HG03520 (cell line): ENCODE measurements around the gene KIF16B.
"Not testable (repeated sequence)": the region's sequence is repeated elsewhere in the genome, so short reads cannot be mapped to it uniquely, and the experiment has no call there.

Experiments used
- ATAC-seq: cut with Tn5 transposase; IDR thresholded peaks from one replicate; pipeline ENCODE4 v1.9.1; 2021; ENCODE audit warnings: mild to moderate bottlenecking, moderate library complexity; ENCODE audit not compliant: unreplicated experiment

The KIF16B gene

DNA sequence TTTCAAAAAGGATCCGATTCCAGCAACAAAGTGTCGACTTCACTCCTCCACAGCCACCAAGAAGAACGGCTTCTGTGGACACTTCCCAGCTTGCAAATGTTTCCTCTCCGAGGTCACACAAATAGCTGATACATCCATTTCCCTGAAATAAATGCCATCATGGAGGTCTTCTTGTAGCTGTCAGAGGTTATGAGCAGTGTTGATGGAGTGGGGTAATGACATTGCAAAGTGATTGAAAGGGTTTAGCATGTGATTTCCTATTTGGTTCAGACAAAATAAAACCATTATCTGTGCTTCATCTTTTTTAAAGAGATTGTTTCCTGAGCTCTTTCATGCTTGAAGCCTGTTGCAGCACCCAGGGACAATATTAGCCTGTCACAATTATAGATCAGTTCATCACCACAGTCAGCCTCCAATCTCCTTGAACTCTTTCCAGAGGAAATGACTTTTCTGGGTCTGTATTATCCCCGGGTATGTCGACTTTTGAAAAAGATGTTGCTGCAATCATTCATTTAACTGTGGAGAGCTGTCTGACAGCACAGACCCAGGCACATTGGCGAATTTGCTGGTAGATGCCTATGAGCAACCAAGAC is 16.9 kb upstream of the KIF16B start:
- no peak for ATAC-seq

DNA sequence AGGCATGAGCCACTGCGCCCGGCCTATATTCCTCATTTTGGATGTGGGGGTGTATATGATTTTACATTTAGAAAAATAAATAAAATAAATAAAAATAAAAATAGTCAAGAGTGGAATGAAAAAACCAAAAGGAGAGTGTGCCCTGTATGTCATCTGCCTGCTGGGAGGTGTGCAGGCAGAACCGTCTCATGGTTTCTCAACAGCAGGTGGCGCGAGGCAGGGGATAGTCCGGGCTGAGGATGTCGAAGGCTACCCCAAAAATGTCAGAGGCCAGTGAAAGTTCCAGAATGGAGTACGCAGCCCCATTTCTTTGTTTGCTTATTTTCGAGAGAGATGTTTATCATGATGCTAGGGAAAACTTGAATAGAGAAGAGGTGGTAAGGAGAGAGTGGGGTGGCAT is 16.4 kb upstream of the KIF16B start:
- no peak for ATAC-seq

DNA sequence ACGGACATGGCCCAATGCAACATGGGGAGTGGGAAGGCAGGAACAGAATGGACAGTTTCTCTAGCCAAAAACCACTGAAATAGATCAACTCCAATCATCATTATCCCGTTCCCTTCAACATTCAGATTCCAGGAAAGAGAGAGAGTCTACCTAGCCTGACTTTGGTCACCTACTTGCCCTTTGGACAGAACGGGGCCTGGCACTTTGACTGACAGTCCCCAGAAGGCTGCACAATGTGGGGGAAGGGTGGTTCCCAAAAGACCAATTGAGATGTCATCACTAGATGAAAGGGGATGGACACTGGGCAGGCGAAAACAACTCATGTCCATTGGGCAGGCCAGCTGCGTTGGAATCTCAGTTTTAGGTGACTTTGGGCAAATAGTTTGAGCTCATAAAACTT is 15.0 kb upstream of the KIF16B start:
- ATAC-seq, result no peak

DNA sequence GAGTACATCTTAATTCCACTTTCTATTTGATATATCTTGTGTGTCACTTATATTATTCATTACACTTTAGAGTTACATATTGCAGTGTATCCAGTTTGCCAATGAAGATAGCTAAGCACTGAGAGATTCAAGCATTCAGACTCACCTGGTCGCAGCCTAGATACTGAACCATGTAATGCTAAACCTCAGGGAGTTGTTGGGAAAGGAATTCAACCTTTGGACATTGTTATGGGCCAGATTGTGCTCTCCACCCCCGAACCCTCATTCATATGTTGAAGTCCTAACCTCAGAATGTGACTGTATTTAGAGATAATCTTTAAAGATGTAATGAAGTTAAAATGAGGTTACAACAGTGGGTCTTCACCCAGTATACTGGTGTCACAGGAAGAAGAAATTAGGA is 13.8 kb upstream of the KIF16B start:
- no peak for ATAC-seq

DNA sequence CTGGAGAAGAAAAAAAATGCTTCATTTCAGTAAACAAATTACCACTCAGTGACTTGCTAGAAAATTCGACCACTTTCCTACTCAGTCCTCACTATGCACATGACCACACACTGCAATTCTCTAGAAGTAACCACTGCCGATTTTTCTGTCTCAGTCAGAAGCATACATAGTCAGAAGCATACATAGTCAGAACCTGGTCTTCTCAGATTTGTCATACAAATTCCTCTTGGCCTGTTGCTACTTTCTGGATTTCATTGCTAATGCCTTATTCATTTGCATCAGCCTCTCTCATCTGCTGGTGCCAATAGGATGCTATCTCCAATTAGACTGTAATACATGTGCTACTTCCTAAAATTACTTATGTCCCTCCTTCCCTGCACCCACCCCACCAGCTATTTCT is 10.2 kb upstream of the KIF16B start:
- no peak for ATAC-seq

DNA sequence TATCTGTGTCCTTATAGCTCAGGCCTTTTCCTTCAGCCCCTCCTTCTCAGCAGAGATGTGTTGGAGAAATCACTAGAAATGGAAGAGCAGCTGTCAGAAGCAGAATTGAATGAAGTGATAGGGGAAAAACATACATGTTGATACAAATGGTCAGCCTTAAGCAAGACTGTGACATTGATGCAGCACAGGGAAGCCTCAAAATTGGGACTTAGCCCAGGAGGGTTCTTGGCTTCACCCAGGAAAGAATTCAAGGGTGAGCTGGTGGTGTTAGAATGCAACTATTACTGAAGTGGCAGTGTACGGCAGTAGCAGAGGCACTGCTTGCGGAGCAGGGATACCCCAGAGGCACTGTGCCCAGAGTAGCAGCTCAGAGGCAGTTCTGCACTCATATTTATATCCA is 8.0 kb upstream of the KIF16B start:
- ATAC-seq, result no peak

DNA sequence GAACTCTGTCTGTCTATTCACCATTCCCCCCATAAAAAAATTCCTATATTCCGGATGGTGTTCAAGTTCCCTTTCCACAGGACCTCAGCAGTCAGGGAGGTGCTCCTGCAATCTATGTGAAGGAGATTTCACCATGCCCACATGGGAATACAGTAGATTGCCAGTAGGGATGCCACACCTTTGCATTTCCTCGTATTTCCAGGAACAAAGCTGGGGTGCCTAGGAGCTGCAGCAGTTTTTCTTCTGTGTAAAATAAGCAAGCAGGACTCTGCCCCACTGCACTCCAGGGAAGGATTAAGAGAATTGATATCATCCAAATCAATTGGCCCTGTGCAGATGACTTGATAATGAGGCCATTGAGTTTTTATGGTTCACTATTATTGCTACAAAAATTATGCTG is 7.4 kb upstream of the KIF16B start:
- ATAC-seq, result no peak

DNA sequence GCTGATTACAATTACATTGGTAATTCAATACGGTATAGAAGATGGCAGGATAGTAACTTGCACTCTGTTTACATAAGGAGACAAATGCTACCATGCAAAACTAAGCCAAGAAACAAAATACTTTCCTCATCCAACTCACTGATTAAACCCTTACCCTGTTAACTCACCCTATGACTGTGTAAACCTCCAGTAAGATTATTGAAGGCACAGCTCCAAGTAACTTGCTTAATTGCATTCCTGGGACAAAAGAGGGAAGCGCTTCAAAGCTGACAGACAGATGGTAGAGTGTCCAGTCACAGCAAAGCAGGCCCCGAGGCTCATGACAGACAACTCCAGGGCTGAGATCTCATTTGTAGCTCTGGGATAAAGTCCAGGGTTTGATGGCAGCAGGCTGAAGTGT is 6.9 kb upstream of the KIF16B start:
- no peak for ATAC-seq

DNA sequence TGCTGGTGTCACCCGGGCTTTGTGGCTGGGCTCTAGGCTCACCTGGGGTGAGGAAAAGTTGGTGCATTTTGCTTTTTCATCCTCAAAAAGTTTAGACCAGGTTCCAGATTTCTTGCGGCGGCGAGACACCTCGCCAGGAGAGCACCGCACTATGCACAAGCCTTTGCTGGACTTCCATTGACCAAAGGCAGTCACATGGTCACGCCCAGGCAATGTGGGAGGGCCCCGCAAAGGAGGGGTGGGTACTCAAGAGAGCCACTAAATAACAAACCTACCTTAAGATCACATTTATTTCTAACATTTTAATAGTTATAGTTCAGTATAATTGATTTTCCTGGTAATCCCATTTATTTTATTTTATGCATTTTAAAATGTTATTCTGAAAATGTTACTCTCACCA is 3.0 kb upstream of the KIF16B start:
- no peak for ATAC-seq

DNA sequence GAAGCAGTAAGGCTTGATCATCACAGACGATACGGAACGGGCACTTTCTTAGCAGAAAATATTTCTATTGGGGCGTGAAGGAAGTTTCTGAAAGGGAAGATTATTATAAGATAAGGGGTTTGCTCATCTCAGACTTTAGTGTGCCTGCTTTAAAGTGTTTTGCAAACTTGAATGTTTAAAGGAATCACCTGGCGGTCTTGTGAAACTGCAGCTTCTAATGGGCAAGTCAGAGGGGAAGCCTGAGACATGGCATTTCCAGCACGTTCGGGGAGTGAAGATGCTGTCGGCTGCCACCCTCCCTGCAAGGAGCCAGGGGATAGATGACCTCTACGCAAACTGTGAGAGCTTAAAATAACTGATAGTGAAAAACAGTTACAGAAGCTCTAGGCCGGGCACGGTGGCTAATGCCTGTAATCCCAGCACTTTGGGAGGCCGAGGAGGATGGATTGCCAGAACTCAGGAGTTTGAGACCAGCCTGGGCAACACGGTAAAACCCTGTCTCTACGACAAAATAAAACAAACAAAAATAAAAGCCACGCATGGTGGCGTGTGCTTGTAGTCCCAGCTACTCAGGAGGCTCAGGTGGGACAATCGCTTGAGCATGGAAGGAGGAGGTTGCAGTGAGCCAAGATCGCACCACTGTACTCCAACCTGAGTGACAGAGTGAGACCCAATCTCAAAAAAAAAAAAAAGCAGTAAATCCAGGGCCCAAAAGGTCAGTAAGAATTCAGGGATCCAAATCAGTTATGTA is 2.3 kb upstream of the KIF16B start:
- no peak for ATAC-seq

DNA sequence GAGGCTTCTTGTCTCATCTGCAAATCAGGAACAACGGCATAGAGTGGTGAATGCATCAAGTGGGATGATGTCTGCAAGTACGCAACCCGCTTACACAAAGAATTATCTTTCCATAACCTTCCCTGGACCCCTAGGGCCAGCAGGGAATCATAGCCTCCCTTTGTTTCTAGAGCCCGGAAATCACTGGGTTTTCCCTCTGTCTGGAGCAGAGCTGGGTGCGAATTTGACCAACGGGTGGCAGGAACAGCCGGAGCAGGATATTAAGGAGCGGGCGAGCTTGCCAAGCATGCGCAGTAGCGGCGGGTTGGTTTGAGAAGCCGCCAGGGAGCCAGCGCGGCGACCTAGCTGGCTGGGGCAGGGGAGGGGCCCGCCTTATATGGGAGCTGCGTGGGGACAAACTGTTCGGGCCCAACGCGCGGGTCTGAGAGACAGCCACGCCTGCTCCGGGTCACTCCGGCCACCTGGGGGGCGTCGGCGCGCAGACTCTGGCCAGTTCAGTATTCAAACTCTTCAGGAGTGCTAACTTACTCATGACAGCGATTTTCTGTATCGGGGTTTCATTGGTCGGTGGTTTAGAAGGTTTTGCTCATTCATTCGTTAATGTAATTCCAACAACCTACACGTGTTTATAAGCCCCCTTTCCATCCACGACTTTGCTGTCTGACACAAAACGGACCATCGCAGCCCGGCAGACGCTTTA is 1.6 kb upstream of the KIF16B start:
- peak; percentile 46 for ATAC-seq

DNA sequence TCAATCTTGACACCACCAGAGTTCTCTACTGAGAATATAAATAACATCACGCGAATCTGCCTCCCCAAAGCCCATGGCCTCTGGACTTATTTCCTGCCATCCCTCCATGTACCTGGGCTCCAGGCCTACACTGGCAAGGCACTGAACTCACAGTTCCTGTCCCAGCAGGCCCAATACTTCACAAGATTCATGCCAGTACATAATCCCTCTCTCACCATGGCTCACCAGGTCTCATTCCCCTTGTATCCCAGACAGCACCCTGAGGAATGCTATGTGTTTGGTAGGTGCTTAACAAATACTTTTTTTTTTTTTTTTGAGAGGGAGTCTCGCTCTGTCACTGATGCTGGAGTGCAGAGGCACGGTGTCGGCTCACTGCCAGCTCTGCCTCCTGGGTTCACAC is 1.9 kb downstream of the KIF16B start:
- ATAC-seq, result no peak

DNA sequence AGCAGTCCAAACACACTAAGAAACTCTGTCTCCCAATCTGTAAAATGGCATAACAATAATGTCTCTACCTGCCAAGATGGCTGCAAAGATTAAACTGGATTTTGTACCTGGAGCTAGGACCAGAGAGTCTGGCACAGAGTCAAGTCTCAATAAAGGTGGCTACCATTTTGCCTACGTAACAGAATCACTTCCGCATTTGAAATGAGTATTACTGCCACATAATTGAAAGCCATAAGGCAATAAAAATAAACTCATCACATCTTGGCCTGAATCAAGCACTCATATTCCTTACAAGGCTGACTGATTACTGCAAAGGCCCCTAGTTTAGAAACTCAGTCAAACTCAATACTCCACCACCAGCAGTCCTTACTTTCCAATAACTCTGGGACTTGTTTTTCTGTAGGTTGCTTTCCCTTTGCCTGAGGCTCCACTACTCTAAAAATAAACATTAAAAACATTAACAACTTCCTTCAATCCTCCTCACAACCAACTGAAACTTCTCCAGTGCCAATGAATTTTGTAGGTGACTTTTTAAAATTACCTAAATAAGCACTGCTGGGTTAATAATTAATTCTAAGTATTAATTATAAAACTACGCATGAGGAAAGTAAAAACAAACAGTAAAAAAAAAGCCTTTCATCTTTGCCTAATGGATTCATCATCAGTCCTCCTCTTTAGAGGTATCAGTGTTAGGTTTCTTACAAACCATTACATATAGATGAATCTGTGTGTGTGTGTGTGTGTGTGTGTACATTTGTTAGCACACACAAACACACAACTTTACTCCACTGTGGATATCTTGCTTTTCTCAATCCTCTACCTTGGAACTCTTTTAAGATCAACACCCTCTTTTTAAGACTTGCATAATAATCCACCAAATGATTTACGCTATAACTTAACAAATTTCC is 3.7 kb downstream of the KIF16B start:
- ATAC-seq, result no peak

DNA sequence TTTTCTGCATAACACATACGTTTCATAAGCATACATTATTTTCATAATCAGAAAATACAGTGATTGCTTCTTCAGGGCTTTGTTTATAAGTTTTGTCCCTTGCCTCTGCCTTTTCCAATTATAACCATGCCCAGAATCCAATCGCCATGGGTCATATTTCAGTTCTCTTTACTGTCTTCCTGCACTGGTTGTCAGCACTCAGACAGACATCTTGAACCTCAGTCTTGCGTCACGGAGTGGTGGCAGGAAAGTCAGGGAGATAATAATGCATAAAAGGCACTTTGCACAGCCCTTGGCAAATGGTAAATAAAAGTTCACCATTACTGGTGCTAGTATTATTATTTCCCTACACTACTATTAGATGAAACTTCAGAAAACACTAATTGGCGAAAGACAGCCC is 7.2 kb downstream of the KIF16B start:
- no peak for ATAC-seq

DNA sequence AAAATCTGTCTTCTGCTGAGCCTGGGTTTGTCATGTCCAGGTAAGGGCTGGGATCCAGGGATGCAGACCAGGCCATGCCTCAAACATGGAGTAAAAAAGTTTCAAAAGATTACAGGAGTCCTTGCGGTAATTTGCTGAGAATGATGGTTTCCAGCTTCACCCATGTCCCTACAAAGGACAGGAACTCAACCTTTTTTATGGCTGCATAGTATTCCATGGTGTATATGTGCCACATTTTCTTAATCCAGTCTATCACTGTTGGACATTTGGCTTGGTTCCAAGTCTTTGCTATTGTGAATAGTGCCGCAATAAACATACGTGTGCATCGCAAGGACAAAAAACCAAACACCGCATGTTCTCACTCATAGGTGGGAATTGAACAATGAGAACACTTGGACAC is 9.2 kb downstream of the KIF16B start:
- not testable (repeated sequence) for ATAC-seq

DNA sequence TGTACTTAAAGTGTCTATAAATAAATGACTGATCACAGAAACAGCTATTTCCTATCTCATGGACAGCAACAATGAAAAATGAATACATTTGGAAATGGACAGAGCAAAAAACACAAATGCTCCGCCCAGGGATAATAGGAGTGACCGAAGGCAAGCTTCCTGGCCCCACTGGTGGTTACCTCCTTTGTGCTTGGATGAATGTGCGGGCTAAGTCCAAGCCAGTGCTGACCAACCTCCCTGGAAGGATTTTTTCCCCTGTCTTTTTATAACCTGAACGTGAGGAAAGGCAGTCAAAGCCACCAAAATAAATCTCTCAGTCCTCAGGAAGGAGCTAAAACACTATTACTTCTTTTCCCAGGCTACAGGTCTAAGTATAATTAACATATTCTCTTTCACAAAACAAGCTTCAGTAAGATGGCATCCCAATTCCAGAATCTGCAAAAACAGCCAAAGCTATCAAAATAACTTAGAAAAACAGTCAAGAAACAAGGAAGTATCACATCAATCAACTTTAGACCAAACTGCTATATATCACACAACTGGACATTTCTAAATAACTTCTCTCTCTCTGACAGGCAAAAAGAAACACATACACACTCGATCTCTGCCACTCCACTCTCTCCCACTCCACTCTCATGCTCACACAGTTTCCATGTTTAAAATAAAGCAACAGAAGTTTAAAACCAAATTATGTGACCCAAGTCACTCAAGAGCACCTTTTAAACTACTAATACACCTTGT is 10.0 kb downstream of the KIF16B start:
- ATAC-seq, result no peak

DNA sequence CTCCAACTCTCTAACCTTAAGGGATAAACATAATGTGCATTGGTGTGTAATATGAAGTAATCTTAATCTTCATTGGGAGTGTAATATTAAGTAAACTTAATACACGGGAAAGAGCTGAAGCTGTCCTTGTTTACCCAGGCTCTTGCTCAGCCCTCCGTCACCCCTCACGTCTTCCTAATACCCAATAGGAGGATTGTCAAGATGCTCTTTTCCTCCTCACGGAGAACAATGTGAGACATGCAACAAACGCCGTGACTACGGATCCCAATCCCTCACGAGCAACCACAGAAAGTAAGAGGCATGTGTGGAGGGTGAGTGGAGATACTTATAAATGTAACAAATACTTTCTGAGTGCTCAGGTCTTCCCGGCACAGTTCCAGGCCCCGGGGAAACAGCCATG is 11.0 kb downstream of the KIF16B start:
- no peak for ATAC-seq

DNA sequence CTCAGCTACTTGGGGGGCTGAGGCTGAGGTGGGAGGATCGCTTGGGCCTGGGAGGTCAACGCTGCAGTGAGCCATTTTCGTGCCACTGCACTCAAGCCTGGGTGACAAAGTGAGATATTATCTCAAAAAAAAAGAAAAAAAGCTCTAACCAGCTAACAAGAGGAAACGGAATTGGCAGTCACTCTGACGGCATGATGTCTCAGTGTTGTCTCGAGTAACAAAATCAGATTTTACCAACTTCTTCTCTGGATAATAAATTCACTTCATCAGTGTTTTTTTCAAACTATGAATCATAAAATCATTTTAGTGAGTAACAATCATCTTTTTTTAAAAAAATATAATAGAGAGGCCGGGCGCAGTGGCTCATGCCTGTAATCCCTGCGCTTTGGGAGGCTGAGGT is 12.6 kb downstream of the KIF16B start:
- no peak for ATAC-seq

DNA sequence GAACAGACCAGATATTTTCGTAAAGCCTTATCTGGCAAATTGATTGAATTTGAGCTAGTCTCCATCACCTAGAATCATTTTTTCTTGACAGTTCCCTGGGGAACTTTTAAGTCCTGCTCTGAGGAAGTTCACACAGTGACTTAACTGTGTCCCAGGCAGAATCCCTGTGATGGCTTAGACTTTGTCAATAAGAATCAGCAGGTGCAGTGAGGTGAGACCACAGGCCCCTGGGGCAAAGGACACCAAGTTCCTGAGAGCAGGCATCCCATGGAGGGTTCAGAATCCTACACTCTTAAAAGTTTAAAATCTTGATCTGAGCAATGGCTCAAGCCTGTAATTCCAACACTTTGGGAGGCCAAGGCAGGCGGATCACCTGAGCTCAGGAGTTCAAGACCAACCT is 13.0 kb downstream of the KIF16B start:
- no peak for ATAC-seq

DNA sequence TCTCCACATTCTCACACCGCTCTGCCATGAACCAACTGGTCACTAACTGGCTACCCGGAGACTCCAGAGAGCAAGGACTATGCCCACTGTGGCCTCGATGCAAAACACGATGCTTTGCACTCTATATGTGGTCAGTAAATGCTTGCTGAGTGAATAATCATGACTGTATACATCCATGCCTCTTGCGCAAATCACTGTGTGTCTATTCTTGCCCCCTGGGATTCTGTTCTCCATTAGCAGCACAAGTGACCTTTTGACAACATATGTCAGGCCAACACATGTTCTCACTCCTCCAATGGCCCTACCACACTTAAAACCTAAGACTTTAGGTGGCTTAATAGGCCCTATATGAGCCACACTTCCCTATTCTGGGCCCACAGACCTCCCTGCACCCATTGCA is 16.9 kb downstream of the KIF16B start:
- no peak for ATAC-seq

DNA sequence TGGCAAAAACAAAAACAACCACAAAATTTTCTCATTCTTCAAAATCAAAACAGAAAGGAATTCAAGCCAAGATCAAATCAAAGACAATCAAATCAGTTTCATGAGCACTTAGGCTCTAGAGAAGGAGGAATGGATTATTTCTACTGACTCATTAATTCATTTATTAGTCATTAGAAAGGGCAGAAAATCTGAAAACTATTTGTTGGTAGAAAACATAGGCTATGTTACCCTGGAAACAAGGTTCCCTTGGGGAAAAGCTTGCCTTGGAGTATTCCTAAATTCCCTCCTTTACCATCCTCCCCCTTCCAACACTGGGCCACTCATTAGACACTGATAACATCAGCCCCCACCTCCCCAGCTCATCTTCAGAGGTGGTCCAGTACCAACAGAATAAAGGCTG is 17.5 kb downstream of the KIF16B start:
- no peak for ATAC-seq
